Islet precursor cell (in vitro differentiated cells): Measurements from ENCODE around the gene PDLIM7.

Experiments
- DNase-seq: peaks from one replicate; pipeline ENCODE4 v3.0.0-alpha.2; 2018

Gene PDLIM7

DNA sequence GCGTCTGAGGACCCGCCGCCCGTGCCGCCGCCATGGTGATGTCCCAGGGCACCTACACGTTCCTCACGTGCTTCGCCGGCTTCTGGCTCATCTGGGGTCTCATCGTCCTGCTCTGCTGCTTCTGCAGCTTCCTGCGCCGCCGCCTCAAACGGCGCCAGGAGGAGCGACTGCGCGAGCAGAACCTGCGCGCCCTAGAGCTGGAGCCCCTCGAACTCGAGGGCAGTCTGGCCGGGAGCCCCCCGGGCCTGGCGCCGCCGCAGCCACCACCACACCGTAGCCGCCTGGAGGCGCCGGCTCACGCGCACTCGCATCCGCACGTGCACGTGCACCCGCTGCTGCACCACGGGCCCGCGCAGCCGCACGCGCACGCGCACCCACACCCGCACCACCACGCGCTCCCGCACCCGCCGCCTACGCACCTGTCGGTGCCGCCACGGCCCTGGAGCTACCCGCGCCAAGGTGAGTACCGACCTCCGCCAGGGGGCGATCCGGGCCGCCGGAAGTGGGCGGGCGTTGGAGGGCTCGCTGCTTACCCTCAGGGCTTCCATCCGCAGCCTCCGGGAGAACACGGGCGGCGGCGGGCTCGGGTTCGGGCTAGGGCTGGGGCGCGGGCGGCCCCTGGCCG lies 42.3 kb downstream of the PDLIM7 start:
- DNase-seq = peak; percentile 90

DNA sequence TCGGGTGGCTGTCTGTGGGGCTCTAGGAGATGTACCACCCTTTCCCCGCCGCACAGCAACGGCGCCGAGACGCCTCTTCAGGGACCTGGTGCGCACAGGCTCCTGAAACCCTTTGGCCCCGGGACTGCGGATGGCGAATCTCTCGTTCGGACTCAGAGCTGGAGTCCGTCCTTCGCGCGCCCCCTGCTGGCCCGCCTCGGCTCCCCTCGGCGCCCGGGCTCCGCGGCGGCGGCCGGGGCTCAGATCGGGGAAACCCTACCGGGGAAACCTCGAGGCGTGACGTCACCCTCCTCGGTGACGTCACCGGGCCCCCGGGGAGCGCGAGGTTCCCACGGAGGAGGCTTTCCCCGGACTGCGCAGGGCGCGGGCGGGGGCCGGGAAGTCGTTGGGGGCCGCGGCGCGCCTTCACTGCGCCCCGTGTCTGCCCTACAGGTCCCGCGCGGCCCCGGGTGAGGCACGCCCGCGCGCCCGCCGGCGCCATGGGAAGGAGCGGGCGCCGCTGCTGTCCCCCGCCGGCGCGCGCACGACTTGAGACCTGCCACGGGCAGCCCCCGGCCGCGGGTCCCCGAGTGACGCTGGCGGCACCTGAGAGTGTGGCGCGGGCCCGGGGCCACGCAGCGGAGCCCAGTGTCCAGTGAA lies 42.9 kb downstream of the PDLIM7 start:
- peak; percentile 94 for DNase-seq

DNA sequence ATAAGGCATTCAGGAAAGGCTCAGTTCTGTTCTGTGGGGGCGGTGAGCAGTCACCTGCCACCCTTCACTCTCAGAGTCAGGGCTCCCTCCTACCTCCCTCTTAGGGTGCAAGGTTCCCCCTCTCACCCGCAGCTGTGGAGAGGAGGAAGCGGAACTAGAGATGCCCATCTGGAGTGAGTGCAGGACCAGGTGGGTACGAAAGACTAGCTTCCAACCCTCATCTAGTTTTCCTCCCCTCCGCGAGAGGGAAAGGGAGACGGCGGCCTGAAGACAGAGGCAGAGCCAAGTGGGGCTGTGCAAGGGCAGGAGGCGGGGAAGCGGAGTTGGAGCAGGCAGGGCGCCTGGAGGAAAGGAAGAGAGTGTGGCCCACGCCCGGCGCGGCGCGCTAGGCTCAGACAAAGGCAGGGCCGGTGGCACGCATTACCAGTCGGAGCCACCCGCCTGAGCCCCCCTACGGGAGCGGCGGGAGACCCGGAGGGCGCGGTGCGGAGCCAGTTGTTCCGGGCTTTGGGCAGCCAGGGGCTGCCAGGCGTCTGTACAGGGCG lies 43.5 kb downstream of the PDLIM7 start:
- no peak for DNase-seq

DNA sequence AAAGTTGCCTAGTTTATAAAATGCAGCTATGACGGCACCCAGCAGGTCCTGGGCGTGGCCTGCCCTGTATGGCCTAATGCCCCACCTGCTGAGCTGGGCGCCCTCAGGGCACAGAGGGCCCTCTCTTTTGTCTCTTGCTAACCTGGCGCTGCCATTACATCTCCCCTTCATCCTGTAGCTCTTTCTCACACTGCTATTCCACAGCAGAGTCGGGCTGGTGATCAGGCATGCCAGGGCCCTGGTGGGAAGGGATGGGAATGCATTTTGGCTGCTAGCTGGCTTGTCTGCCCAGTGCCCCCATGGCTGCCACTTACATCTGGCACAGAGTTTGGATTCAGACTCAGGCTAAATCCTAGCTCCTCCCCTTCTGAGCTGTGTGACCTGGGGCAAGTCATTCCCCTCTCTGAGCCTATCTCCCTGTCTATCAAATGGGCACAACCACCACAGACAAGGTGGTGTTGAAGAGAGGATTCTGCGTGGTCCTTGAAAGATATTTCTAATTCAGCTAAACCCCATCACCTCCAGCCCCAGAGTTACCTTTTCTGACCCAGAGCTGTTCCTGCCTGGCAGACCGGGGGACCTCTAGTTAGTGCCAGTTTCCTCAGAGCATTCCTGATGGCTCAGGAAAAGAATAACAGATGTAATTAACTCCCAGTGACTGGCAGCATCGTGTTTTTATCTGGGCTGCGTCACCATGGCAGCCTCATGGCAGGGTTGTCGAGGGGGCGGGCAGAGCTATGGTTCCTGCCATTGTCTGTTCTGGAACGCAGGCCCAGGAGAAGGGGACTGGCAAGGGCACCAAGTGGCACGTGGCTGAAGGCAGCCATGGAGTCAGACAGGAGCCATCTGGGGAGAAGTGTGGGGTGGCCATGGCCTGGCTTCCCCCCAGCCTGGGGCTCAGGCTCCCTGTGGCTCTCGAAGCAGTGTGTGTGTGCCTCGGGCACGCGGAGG lies 44.4 kb downstream of the PDLIM7 start:
- no peak for DNase-seq

DNA sequence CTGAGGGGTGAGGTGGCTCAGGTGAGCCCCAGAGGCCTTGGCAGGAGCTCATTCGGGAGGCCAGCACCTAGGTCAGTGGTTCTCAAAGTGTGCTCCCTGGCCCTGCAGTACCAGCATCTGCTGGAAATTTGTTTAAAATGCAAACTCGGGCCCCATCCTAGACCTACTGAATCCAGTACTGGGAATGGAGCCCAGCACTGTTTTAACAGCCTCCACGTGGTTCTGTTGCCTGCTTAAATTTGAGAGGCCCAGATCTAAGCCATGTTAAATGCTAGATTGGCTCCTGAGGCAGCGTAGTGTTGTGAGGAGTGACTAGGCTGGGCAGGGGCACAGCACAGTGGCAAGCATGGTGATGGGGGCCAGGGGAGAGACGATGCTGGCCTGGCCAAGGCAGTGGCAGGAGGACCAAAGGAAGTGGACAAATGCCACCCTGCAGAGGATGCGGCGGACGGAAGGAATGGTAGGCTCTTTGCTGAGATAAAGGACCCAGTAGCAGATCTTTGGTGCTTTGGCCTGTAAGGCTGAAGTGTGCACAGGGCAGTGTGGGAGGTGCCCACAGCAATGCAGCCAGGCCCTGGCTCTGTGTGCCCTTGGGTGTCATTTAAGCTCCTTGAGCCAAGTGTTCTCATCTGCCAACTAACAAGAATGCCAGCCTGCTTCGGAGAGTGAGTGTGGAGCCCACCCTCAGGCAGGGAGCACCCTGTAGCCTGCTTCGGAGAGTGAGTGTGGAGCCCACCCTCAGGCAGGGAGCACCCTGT lies 46.6 kb downstream of the PDLIM7 start:
- DNase-seq = no peak

DNA sequence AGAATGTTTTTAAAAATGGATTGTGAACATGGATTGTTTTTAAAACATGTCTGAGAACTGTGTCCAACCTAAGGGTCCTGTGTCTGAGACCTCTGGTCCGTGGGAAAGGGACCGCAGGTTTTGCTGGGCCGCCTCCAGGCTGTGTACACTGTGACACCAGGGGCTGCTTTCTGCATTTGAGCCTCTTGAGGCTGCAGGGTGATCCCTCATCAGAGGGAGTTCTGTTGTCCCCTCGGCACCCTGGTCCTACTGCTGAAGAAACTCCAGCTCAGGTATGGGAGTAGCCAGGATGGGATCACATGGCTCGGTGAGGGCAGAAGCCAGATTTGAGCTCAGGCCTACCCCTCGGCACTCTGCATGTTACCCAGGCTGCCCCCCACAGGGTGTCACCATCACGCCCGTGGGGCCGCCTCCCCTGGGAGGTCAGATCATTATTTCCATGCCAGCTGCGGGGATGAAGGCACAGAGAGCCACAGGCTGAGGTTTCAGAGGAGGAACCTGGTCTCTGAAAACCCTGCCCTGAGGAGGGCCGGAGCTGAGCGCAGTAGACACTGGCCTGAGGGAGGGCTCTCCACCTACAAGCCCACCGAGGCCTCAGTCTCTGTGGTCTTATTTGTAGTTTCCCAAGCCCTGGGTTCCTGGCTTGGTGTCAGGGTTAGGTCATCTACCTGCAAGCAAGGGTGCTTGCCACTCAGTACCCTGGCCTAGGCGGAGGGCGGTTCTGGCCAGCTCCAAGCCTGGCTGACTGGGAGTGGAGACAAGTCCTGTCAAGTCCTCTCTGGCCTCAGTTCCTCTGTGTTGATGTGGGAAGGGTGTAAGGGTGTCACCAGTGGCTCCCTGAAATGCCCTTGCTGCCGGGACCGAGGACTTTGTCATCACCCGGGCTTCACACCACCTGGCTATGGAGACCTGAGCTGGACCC lies 48.0 kb downstream of the PDLIM7 start:
- no peak for DNase-seq

DNA sequence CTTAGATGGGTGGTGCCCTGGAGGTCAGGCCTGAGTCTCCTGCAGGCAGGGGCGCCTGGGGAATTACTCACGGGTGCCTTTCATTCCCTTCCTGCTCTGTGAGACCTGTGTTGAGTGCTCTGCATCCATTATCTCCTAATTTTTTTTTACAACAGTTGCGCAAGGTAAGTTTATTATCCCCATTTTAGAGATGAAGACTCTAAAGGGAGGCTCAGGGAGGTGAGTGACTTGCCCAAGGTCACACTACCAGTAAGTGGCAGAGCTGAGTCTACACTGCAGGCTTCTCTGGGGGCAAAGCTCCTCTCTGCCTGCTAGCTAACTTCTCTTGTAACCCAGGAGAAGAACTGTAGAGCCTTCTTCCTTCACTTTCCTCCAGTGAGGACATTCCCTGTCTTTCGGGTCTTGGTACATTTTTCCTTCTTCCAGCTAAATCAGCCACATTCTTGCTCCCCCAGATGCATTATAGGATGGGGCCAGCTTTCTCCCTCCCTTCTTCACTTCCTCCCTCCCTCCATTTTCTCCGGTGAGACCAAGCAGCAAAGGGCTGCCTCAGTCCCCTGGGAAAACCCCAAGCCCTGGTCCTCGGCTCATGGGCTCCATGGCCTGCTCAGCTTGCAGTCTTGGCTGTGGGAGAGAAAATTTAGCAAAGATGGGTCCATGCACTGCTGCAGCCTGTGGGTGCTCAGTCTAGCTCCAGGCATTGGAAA lies 49.0 kb downstream of the PDLIM7 start:
- no peak for DNase-seq

DNA sequence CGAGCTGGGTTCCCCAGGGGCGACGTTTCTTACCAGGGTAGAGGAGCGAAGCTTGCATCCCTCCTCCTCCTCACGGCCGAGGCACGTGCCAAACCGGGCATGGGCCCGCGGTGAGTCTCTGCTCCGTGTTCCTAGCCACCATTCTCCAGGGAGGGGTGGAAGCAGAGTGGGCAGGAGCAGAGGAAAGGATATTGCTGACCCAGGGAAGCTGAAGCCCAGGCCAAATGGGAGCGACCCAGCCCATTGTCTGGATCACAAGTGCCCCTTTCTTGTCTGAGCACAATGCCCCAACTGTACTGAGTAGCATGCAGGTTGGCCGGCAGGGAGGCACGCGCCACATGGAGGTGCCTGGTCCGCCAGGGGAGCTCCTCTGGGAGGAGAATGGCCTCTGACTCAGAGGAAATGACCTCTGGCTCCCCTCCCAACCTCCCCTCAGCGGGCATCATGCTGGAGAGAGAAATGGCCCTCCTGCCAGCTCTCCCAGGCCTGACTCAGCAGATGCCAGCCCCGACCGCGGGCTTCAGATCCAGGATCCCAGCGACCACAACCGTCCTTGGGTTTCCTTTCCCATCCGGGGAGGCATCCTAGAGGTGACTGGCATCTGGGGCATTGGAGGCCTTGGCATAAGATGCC lies 49.7 kb downstream of the PDLIM7 start:
- DNase-seq = peak; percentile 96

DNA sequence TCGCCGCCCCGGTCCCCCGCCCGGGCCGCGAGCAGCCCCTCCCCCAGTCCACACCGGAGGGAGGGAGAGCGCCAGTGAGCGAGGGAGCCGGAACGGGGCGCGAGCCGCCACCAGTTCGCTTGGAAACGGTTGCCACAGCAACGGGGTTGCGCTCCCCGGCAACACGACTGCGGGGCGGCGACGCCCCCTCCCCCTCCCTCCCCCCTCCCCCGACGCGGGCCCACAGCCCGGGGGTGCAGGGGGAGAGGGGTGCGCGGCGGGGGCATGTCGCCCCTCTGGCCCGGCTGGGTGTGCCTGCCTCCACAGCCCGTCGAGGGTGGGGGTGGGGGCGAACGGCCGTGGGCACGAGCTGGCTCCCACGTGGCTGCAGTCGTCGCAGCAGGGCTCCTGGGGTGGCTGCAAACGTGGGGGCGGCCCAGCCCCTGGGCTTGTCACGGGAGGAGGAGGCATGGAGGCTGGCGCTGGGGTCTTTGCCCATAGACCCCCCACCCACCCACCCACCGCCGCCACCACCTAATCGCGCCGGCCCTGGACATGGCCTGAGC lies 50.3 kb downstream of the PDLIM7 start:
- DNase-seq = peak; percentile 76

DNA sequence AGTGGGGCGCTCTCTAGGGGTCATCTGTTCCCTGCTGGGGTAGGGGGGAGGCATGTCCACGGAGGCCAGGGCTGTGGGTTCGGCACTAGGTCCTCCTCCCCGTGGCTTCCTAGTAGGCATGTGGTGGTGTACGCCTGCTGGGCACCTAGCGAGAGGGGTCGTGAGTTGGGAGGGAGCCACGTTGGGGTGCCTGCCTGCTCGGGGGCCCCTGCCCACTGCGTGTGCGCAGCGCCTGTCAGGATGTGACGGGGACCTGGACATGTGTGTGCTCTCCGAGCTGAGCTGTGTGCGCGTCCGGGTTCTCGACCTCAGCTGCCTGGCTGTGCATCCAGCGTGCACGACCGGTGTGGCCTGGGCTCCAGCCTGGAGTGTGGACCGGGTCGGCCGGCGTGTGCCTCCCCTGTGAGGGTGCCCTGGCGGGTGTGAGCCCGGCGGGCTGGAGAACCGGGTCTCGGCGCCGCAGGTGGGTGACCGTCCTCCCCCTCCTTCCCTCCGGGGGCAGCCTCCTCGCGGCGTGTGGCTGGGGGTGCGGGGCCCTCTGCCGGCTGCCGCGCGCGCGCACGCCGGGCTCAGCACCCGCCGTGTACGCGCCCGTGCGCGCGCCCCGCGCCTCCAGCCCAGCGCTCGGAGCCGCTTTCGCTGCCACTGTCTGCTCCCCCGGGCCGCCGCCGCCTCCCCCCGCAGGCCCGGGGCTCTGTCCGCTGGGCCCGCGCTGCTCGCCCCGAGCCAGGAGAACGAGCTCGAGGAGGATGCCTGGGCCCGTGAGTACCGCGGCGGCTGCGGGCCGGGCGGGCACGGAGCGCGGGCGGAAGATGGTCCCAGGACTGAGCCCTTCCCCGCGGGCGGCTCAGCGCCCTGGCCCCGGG lies 51.0 kb downstream of the PDLIM7 start, which contains the start of gene PRR7:
PRR7 (plus strand) TSS at position 615 of the 866 bp plus-strand sequence. CDS start 8,254 bp downstream, outside the sequence.
- DNase-seq = peak; percentile 79

DNA sequence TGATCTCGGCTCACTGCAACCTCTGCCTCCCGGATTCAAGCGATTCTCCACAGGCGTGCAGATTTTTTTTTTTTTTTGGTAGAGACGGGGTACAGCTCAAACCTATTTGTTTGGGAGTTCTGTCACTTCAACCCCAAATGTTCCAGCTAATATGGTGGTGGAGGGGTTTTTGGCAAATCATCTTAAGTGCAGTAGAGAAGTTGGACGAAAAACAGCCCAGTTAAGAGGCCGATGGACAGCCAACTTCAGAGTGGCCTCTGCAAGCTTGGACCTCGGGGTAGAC lies 51.5 kb downstream of the PDLIM7 start:
- no peak for DNase-seq

DNA sequence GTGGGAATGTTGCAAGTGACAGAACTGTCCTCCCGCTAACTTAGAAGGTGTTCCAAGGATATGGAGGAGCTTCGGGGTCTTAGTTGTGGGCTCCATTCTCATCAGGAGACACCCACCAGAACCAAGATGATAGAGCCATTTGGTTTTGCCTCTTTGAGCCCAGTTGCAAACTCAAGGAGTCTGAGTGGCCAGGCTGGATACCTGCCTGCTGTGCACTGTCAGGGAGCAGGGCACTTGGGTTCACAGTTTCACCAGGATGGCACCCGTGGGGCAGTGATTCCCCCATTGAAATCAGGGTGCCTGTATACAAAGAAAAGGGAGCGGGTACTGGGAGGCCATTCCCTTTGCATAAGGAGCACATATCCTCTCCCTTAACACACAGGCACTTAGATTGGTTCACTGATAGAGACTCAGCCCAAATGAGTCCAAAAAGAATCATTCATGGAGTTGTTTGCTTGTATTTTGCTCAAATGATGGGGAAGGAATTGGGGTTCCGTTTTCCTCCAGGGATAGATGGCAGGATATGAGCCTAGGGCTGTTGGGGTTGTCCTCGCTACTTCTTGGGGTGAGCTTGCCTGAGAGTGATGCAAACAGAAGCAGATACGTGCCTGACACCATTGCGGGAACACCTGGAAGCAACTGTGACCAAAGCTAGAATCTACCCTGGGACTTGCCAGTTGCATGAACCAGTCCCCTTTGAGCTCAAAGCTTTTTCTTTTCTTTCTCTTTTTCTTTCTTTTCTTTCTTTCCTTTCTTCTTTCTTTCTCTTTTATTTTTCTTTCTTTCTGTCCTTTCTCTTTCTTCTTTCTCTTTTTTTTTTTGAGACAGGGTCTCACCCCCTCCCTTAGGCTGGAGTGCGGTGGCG lies 52.1 kb downstream of the PDLIM7 start:
- DNase-seq = no peak

DNA sequence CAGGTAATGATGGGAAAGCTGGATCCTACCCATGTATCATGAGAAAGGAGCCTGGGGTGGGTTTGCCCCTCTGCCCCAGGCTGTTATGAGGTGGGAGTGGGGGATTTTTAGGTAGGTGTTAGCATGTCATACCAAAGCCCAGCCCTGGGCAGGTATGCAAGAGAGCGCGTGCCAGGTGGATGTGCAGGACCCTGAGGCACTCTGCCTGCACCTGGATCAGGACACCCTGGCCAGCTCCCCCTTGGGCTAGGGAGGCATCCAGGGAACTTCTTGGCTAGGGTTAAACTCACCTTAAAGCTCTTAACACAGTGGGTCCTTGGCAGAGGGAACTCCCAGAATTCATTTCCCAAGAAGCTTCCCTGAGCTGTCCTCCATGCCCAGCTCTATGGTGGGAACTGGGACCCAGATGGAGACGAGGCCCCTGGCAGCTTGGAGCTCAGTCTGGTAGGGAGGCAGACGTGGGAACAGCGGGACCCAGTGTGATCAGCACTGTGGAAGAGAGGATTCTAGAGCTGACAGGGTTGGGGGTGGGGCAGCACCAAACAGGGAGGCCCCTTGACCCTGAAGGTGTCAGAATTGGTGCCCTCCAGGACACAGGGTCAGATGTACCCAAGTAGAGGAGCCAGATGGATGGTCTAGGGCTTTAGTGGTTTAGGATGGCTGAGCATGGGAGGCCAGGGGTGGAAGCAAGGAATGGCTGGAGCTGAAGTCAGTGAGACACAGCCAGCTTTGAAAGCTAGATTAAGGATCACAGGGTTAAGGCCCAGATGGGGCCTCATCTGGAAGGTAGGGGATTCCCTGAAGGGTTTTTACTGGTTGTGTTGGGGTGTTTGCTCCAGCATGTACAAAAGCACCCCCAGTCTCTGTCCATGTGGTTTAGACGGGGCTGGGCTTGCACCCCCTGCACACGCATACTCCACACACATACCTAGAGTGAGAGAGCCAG lies 53.0 kb downstream of the PDLIM7 start:
- no peak for DNase-seq

DNA sequence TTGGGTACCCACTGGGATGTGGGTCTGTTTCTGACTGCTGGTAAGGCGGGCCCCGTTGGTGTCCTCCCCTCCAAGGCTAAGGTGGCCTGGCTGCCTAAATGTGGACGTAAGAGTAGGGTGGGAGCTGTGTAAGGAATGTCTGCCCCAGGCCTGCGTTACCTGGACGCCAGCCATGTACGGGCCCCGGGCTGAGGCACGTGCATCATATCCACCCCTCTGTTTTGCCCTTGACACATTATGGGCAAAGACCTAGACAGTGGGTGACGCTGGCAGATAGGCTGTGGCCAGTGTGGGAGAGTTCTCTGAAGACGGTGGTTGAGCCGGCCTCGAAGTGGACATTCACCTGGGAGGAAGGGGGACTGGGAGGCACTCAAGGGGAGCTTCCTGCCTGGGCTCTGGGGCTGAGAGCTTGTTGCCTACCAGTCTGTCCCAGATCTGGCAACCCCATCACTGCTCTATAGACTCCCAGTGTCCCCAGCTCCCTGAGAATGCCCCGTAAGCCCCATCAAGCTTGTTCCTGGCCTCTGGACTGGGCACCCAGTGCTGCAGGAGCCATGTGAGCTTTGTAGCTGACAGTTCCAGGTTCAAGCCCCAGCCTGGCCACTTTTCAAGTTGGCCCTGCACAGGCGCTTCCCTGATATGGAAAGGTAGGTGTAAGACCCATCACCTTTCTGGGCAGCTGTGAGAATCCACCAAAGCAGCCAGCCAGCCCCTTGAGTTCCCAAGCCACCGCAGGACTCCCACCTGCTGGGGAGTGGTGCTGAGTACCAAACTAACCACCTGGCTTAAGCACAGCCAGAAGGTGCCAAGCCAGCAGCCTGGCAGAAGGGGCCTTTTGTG lies 54.0 kb downstream of the PDLIM7 start:
- DNase-seq = no peak

DNA sequence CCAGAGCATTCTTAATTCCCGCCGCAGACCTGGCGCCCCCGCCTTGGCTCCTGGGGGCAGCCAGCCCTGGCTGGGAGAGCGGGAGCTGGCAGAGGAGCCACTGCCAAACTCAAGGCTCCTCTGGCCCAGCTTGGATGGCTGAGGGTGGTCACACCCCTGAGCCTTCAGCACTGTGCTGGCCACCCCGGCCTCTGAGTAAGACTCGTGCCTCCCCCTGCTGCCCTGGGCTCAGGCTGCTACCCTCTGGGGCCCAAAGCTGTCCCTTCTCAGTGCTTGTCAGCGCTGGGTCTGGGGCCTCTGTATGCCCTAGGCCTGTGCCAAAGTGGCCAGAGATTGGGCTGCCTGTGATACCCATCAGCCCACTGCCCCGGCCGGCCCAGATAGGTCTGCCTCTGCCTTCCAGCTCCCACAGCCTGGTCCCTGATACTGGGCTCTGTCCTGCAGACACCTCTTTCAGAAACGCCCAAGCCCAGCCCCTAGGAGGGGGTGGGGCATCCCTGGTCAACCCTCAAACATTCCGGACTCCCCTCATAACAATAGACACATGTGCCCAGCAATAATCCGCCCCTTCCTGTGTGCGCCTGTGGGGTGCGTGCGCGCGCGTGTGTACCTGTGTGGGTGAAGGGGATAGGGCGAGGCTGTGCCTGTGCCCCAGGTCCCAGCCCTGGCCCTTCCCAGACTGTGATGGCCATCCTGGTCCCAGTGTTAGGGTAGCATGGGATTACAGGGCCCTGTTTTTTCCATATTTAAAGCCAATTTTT lies 55.2 kb downstream of the PDLIM7 start:
- peak; percentile 54 for DNase-seq
